ENCODE measurements around the gene CFAP141.

DNA sequence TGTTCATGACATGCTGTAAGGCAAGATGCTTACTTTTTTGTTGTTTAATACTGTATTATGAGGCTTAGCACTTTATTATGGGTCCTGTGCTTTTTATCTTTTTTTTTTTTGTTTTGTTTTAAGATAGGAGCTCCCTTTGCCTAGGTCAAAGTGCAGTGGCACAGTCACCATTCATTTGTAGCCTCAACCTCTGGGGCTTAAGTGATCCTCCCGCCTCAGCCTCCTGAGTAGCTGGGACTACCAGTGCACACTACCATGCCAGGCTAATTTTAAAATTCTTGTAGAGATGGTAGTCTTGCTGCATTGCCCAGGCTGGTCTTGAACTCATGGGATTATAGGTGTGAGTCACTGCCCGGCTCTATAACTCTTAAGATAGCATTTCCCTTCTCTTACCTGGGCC lies 19.2 kb upstream of the CFAP141 start:
- TF ChIP-seq TAF1 (IDR thresholded peaks at IDR 0.05; ENCODE audit: borderline replicate concordance, insufficient read depth, low read length) (no peak), POLR2AphosphoS5 (IDR thresholded peaks at IDR 0.05; ENCODE audit: low read depth, low read length) (no peak), FOXP2 (optimal IDR thresholded peaks at IDR 0.05; ENCODE audit: borderline replicate concordance, extremely low read depth, extremely low read length, insufficient read depth) (no peak)
- TF ChIP-seq, protein P1, sequence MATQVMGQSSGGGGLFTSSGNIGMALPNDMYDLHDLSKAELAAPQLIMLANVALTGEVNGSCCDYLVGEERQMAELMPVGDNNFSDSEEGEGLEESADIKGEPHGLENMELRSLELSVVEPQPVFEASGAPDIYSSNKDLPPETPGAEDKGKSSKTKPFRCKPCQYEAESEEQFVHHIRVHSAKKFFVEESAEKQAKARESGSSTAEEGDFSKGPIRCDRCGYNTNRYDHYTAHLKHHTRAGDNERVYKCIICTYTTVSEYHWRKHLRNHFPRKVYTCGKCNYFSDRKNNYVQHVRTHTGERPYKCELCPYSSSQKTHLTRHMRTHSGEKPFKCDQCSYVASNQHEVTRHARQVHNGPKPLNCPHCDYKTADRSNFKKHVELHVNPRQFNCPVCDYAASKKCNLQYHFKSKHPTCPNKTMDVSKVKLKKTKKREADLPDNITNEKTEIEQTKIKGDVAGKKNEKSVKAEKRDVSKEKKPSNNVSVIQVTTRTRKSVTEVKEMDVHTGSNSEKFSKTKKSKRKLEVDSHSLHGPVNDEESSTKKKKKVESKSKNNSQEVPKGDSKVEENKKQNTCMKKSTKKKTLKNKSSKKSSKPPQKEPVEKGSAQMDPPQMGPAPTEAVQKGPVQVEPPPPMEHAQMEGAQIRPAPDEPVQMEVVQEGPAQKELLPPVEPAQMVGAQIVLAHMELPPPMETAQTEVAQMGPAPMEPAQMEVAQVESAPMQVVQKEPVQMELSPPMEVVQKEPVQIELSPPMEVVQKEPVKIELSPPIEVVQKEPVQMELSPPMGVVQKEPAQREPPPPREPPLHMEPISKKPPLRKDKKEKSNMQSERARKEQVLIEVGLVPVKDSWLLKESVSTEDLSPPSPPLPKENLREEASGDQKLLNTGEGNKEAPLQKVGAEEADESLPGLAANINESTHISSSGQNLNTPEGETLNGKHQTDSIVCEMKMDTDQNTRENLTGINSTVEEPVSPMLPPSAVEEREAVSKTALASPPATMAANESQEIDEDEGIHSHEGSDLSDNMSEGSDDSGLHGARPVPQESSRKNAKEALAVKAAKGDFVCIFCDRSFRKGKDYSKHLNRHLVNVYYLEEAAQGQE (IDR thresholded peaks at IDR 0.05; ENCODE audit: insufficient read depth in 1 of 2, low read depth in 2 of 2, low read length in 2 of 2) = no peak

Measured in PFSK-1 (cell line).